Occipital lobe (tissue), 1 donor: Measurements from ENCODE around the gene MRO. TPM values are rescaled to one million over a fixed set of nuclear protein-coding genes. Genes with fewer than 3 reads are reported as not detected.

Experiments used
- total RNA-seq: library from RNA; depleted of rRNA; stranded (reverse); fragments of >200 nt; gene quantifications from one replicate; pipeline ENCODE4 v1.2.3, GENCODE V29; 2014

The MRO gene
- total RNA-seq, 1 donor from 2014 or later = 0.94 TPM

Other genes with a start within 250 kb of the MRO start
- gene ME2, start 59.1 kb upstream of the MRO start, total RNA-seq = 142 TPM
- 7.2 TPM for gene ELAC1, start 148.0 kb upstream of the MRO start, total RNA-seq
- 80.2 TPM for gene SMAD4, start 210.2 kb upstream of the MRO start, total RNA-seq